ENCODE measurements around the gene MUC6.

MUC6 gene

GRCh38 chr11:1049071-1049405, 12.5 kb upstream of the MUC6 start:
- no peak for DNase-seq (ENCODE audit: low spot score)
- no peak for TF ChIP-seq CTCF (IDR thresholded peaks at IDR 0.05; ENCODE audit: extremely low read depth, missing control alignments)

GRCh38 chr11:1048375-1049070, 12.0 kb upstream of the MUC6 start:
- no peak for DNase-seq (ENCODE audit: low spot score)
- no peak for TF ChIP-seq CTCF (IDR thresholded peaks at IDR 0.05; ENCODE audit: extremely low read depth, missing control alignments)

GRCh38 chr11:1047595-1048156, 11.2 kb upstream of the MUC6 start:
- no peak for DNase-seq (ENCODE audit: low spot score)
- no peak for TF ChIP-seq CTCF (IDR thresholded peaks at IDR 0.05; ENCODE audit: extremely low read depth, missing control alignments)

GRCh38 chr11:1044160-1044559, 7.6 kb upstream of the MUC6 start:
- no peak for TF ChIP-seq CTCF (IDR thresholded peaks at IDR 0.05; ENCODE audit: extremely low read depth, missing control alignments)
- DNase-seq (ENCODE audit: low spot score), result no peak

GRCh38 chr11:1043563-1044096, 7.1 kb upstream of the MUC6 start:
- no peak for TF ChIP-seq CTCF (IDR thresholded peaks at IDR 0.05; ENCODE audit: extremely low read depth, missing control alignments)
- no peak for DNase-seq (ENCODE audit: low spot score)

- DNase-seq (ENCODE audit: low spot score), result no peak
- no peak for TF ChIP-seq CTCF (IDR thresholded peaks at IDR 0.05; ENCODE audit: extremely low read depth, missing control alignments)
Observed at GRCh38 chr11:1042626-1043562, 6.4 kb upstream of the MUC6 start.

All from GM20000 (cell line).